CD4-positive, alpha-beta memory T cell (primary cell): Measurements from ENCODE around the gene AGK. TPM values are rescaled to one million over a fixed set of nuclear protein-coding genes. Genes with fewer than 3 reads are reported as not detected.

Experiments
- CTCF ChIA-PET: fragments of 350-600 bp; sonication (Branson Sonifier 250); formaldehyde crosslinking; loops from one replicate; lab custom pipeline; 2021; ENCODE audit warnings: inconsistent platforms; ENCODE audit not compliant: partially characterized antibody; lab: Charles Lee
- POLR2A ChIA-PET: fragments of 350-600 bp; sonication (Branson Sonifier 250); formaldehyde crosslinking; loops from one replicate; lab custom pipeline; 2021; ENCODE audit not compliant: partially characterized antibody; lab: Charles Lee
- DNase-seq, 5 donors: peaks; one replicate each; pipeline versions ENCODE4 v3.0.0 to v3.0.0-alpha.2; 2020 to 2022; ENCODE audit warnings: mixed read lengths in 1 of 5
- H3K27ac ChIP-seq: one replicate; pipeline ENCODE4 v1.7.0; 2013; ENCODE audit warnings: low read depth, low read length
- H3K27me3 ChIP-seq: 2 replicates; pipeline ENCODE4 v1.7.0; 2013; ENCODE audit warnings: mild to moderate bottlenecking, low read length, moderate library complexity; ENCODE audit not compliant: insufficient read depth
- H3K36me3 ChIP-seq: 2 replicates; pipeline ENCODE4 v1.7.0; 2013; ENCODE audit warnings: mild to moderate bottlenecking, low read length, moderate library complexity; ENCODE audit not compliant: insufficient read depth
- H3K4me1 ChIP-seq: 2 replicates; pipeline ENCODE4 v1.7.0; 2013; ENCODE audit warnings: mild to moderate bottlenecking, low read length, moderate library complexity; ENCODE audit not compliant: insufficient read depth
- H3K4me3 ChIP-seq, 2 donors: one replicate each; pipeline ENCODE4 v1.7.0; 2013; ENCODE audit warnings: low read length in 2 of 2, mild to moderate bottlenecking in 1 of 2
- H3K9me3 ChIP-seq, 2 donors: one replicate each; pipeline ENCODE4 v1.7.0; 2013; ENCODE audit warnings: low read length in 2 of 2, control low read depth in 1 of 2; ENCODE audit not compliant: control insufficient read depth in 1 of 2
- H3K27ac Mint-ChIP-seq, 7 donors: one replicate each; pipeline ENCODE4 v1.8.0; 2020 to 2021; ENCODE audit warnings: mixed read lengths in 7 of 7, mild to moderate bottlenecking in 6 of 7, inconsistent platforms in 3 of 7, moderate library complexity in 3 of 7
- H3K27me3 Mint-ChIP-seq, 2 donors: one replicate each; pipeline ENCODE4 v1.8.0; 2020 to 2021; ENCODE audit warnings: mixed read lengths in 2 of 2
- H3K36me3 Mint-ChIP-seq, 2 donors: one replicate each; pipeline ENCODE4 v1.8.0; 2020 to 2021; ENCODE audit warnings: mixed read lengths in 2 of 2, inconsistent platforms in 1 of 2, mild to moderate bottlenecking in 1 of 2
- H3K4me1 Mint-ChIP-seq, 4 donors: one replicate each; pipeline ENCODE4 v1.8.0; 2020 to 2021; ENCODE audit warnings: mixed read lengths in 4 of 4, mild to moderate bottlenecking in 1 of 4
- H3K4me3 Mint-ChIP-seq, 8 donors: one replicate each; pipeline ENCODE4 v1.8.0; 2020 to 2021; ENCODE audit warnings: mixed read lengths in 8 of 8, mild to moderate bottlenecking in 7 of 8, moderate library complexity in 6 of 8, inconsistent platforms in 3 of 8
- H3K9me3 Mint-ChIP-seq, 8 donors: one replicate each; pipeline ENCODE4 v1.8.0; 2020 to 2021; ENCODE audit warnings: mixed read lengths in 8 of 8, mild to moderate bottlenecking in 5 of 8, inconsistent platforms in 3 of 8, moderate library complexity in 1 of 8
- intact Hi-C: fragments of 100-400 bp; cut with micrococcal nuclease; formaldehyde crosslinking; loops from one replicate; pipeline ENCODE4 v1.15.1; 2023
- polyA plus RNA-seq, 2 donors: library from polyadenylated mRNA; unstranded; fragments of 300-500 nt; fragmentation: Illumina TruSeq; gene quantifications; one replicate each; pipeline ENCODE4 v1.2.3, GENCODE V29; 2021
- total RNA-seq, 2 experiments: library from RNA; stranded (reverse); gene quantifications; one replicate each; pipeline ENCODE4 v1.2.3, GENCODE V29; 2021

Gene AGK
- total RNA-seq (10 to 100 TPM; 28.1 to 30.0 TPM), polyA plus RNA-seq (10 to 100 TPM; 28.5 to 33.8 TPM)

- intact Hi-C loops: loop anchor here (1.0 to 10.0 kb wide), 3 partner anchors 154 to 537 kb away; partner anchors contain the start of genes DENND11, MRPS33, SSBP1 and WEE2
- peak; percentile 72 to 80 (median 75) for DNase-seq
- H3K4me3 ChIP-seq: peak within 1 kb of the TSS; percentile 32 to 70
- peak within 1 kb of the TSS; percentile 50 to 96 (median 91) for H3K27ac Mint-ChIP-seq
- peaks cover 0 to 2% of the 10 kb centered on the region in 2 donors for H3K27me3 Mint-ChIP-seq
- H3K4me3 Mint-ChIP-seq: peak within 1 kb of the TSS; percentile 78 to 96 (median 93)
- ChIA-PET POLR2A (interaction anchor here (0.5 to 4.0 kb wide), 3 partner anchors 155 to 537 kb away, joined by 4 to 17 read pairs (median 7); partner anchors contain the start of genes MRPS33 and SSBP1), CTCF (interaction anchor here (1.1 to 4.1 kb wide), 4 partner anchors 17 to 187 kb away, joined by 3 to 23 read pairs (median 4); partner anchors contain the start of gene SSBP1)
- H3K9me3 ChIP-seq: no peaks in the 10 kb centered on the region
- H3K4me1 ChIP-seq: peaks cover 28% of the 10 kb centered on the region
- peak within 1 kb of the TSS; percentile 56 for H3K27ac ChIP-seq
- peaks cover 13 to 17% of the 10 kb centered on the region in 2 donors for H3K36me3 Mint-ChIP-seq
- no peaks in the 10 kb centered on the region for H3K27me3 ChIP-seq
- H3K36me3 ChIP-seq: peaks cover 6% of the 10 kb centered on the region
- H3K4me1 Mint-ChIP-seq: peaks cover 20 to 40% (median 34%) of the 10 kb centered on the region in 4 donors
- H3K9me3 Mint-ChIP-seq: peaks cover 0 to 3% (median 0%) of the 10 kb centered on the region in 8 donors
Observed at GRCh38 chr7:141551094-141551781, at the start of gene AGK. TSS of gene AGK (plus strand) at chr7:141551410. CDS start at chr7:141555467, 4,057 bp downstream.

DNA sequence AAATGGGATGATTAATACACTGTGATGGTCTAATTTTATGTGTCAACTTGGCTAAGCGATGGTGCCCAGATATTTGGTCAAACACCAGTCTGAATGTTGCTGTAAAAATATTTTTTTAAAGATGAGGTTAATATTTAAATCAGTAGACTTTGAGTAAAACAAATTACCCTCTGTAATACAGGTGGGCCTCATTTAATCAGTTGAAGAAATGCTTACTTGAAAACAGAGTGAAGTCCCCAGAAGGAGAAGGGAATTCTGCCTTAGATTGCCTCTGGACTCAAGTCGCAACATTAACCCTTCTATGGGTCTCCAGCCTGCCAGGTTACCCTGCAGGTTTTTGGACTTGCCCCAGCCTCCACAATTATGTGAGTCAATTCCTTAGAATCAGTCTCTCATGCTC, 49.8 kb upstream of the AGK start:
- H3K27me3 ChIP-seq: no peaks in the 10 kb centered on the region
- no peaks in the 10 kb centered on the region for H3K36me3 ChIP-seq
- no peaks in the 10 kb centered on the region for H3K4me1 ChIP-seq
- Mint-ChIP-seq H3K4me3 (no peak overlapping the region), H3K36me3 (no peaks in the 10 kb centered on the region), H3K9me3 (no peaks in the 10 kb centered on the region), H3K27me3 (peaks cover 9 to 10% of the 10 kb centered on the region in 2 donors), H3K27ac (no peak overlapping the region), H3K4me1 (no peaks in the 10 kb centered on the region)
- ChIA-PET CTCF (interaction anchor here (1.1 to 1.3 kb wide), 2 partner anchors 12 to 32 kb away, joined by 3 read pairs; no protein-coding TSS in a partner anchor), POLR2A (no interaction called here)
- no peak overlapping the region for H3K4me3 ChIP-seq
- DNase-seq: no peak
- H3K27ac ChIP-seq: no peak overlapping the region
- intact Hi-C loops: no loop called here
- no peaks in the 10 kb centered on the region for H3K9me3 ChIP-seq

DNA sequence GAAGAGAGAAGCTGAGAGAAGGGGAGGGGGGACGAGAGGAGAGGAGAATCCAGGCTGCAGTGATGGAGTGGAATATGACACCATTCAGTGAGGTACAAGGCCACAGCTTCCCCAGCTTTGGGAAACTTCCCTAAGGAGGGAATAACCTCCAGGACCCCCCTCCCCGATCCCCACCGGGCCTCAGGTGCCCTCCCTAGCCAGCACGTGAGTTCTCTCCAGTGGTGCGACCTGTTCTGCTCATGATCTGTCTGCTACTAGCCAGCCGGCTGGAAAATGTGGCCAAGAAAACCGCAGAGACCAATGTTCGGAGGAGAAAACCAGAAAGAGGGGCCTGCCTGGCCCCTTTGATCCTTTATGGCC, 39.9 kb upstream of the AGK start:
- Histone ChIP-seq H3K27me3 (peaks cover 7% of the 10 kb centered on the region), H3K9me3 (no peaks in the 10 kb centered on the region), H3K4me1 (peaks cover 4% of the 10 kb centered on the region), H3K27ac (no peak overlapping the region), H3K4me3 (no peak overlapping the region), H3K36me3 (no peaks in the 10 kb centered on the region)
- peaks cover 7 to 16% (median 11%) of the 10 kb centered on the region in 4 donors for H3K4me1 Mint-ChIP-seq
- POLR2A ChIA-PET: no interaction called here
- H3K36me3 Mint-ChIP-seq: no peaks in the 10 kb centered on the region
- intact Hi-C loops: no loop called here
- CTCF ChIA-PET: no interaction called here
- peak overlapping the region in 6 of 8 donors; percentile 0 to 80 (median 70) for H3K4me3 Mint-ChIP-seq
- H3K27ac Mint-ChIP-seq: no peak overlapping the region
- H3K9me3 Mint-ChIP-seq: peaks cover 2 to 10% (median 8%) of the 10 kb centered on the region in 8 donors
- DNase-seq: no peak
- H3K27me3 Mint-ChIP-seq: peaks cover 40 to 44% of the 10 kb centered on the region in 2 donors

GRCh38 chr7:141511676-141512396, 39.4 kb upstream of the AGK start:
- POLR2A ChIA-PET: no interaction called here
- H3K9me3 Mint-ChIP-seq: peaks cover 2 to 10% (median 8%) of the 10 kb centered on the region in 8 donors

GRCh38 chr7:141512597-141512996, 38.6 kb upstream of the AGK start:
- Mint-ChIP-seq H3K27ac (no peak overlapping the region), H3K4me1 (peaks cover 7 to 16% (median 11%) of the 10 kb centered on the region in 4 donors), H3K27me3 (peaks cover 41 to 44% of the 10 kb centered on the region in 2 donors), H3K4me3 (peak overlapping the region in 7 of 8 donors; percentile 68 to 81 (median 80)), H3K9me3 (peaks cover 2 to 10% (median 8%) of the 10 kb centered on the region in 8 donors), H3K36me3 (no peaks in the 10 kb centered on the region)
- intact Hi-C loops: no loop called here
- Histone ChIP-seq H3K36me3 (no peaks in the 10 kb centered on the region), H3K4me1 (peaks cover 4% of the 10 kb centered on the region), H3K27me3 (peaks cover 7% of the 10 kb centered on the region), H3K27ac (no peak overlapping the region), H3K4me3 (no peak overlapping the region), H3K9me3 (no peaks in the 10 kb centered on the region)
- ChIA-PET CTCF (no interaction called here), POLR2A (no interaction called here)
- no peak for DNase-seq

More at GRCh38 chr7:141511676-141512396, 39.4 kb upstream of the AGK start:
- H3K4me3 ChIP-seq: no peak overlapping the region
- no peak for DNase-seq
- H3K4me1 Mint-ChIP-seq: peaks cover 7 to 16% (median 11%) of the 10 kb centered on the region in 4 donors
- H3K27me3 Mint-ChIP-seq: peaks cover 41 to 44% of the 10 kb centered on the region in 2 donors
- peaks cover 7% of the 10 kb centered on the region for H3K27me3 ChIP-seq
- H3K27ac Mint-ChIP-seq: peak overlapping the region in 1 of 7 donors; percentile 35
- H3K4me1 ChIP-seq: peaks cover 4% of the 10 kb centered on the region
- no peak overlapping the region for H3K27ac ChIP-seq
- no peaks in the 10 kb centered on the region for H3K9me3 ChIP-seq
- intact Hi-C loops: no loop called here
- CTCF ChIA-PET: interaction anchor here (0.8 kb wide), 1 partner anchor 11 kb away, joined by 3 read pairs; no protein-coding TSS in a partner anchor
- no peaks in the 10 kb centered on the region for H3K36me3 ChIP-seq
- H3K36me3 Mint-ChIP-seq: no peaks in the 10 kb centered on the region
- peak overlapping the region; percentile 68 to 81 (median 80) for H3K4me3 Mint-ChIP-seq

- ChIA-PET POLR2A (no interaction called here), CTCF (interaction anchor here (0.9 to 1.7 kb wide), 3 partner anchors 9 to 20 kb away, joined by 3 to 5 read pairs (median 3); no protein-coding TSS in a partner anchor)
- Mint-ChIP-seq H3K4me3 (no peak overlapping the region), H3K36me3 (no peaks in the 10 kb centered on the region), H3K27me3 (peaks cover 35% of the 10 kb centered on the region in 2 donors), H3K4me1 (peaks cover 7 to 16% (median 11%) of the 10 kb centered on the region in 4 donors), H3K9me3 (peaks cover 2 to 12% (median 8%) of the 10 kb centered on the region in 8 donors), H3K27ac (no peak overlapping the region)
- Histone ChIP-seq H3K4me3 (no peak overlapping the region), H3K27me3 (peaks cover 7% of the 10 kb centered on the region), H3K36me3 (no peaks in the 10 kb centered on the region), H3K9me3 (no peaks in the 10 kb centered on the region), H3K4me1 (peaks cover 4% of the 10 kb centered on the region), H3K27ac (no peak overlapping the region)
- intact Hi-C loops: no loop called here
- DNase-seq: no peak
Observed at GRCh38 chr7:141513720-141514119, 37.5 kb upstream of the AGK start.
